HG03097 (cell line): Measurements from ENCODE around the gene CDC42BPA.
"Not testable (repeated sequence)": the region's sequence is repeated elsewhere in the genome, so short reads cannot be mapped to it uniquely, and the experiment has no call there.

Experiments
- ATAC-seq: cut with Tn5 transposase; IDR thresholded peaks from one replicate; pipeline ENCODE4 v1.9.1; 2021; ENCODE audit not compliant: unreplicated experiment, low FRiP score

Gene CDC42BPA

GRCh38 chr1:227318016-227318852 lies at the start of gene CDC42BPA:
Gene CDC42BPA (minus strand): TSS chr1:227318492. CDS start chr1:227317182, 1,310 bp downstream.
- ATAC-seq = peak; percentile 29

GRCh38 chr1:227368009-227368408 lies 49.7 kb upstream of the CDC42BPA start:
- no peak for ATAC-seq

GRCh38 chr1:227365473-227366431 lies 47.5 kb upstream of the CDC42BPA start:
- no peak for ATAC-seq

GRCh38 chr1:227364657-227365056 lies 46.4 kb upstream of the CDC42BPA start:
- ATAC-seq = no peak

GRCh38 chr1:227363825-227364224 lies 45.5 kb upstream of the CDC42BPA start:
- ATAC-seq = no peak

- no peak for ATAC-seq
Measured at GRCh38 chr1:227362039-227362438, 43.7 kb upstream of the CDC42BPA start.

- ATAC-seq = no peak
Measured at GRCh38 chr1:227357927-227358302, 39.6 kb upstream of the CDC42BPA start.

- no peak for ATAC-seq
Measured at GRCh38 chr1:227357171-227357926, 39.1 kb upstream of the CDC42BPA start.

GRCh38 chr1:227356620-227357146 lies 38.4 kb upstream of the CDC42BPA start:
- ATAC-seq = no peak

GRCh38 chr1:227355542-227356245 lies 37.4 kb upstream of the CDC42BPA start:
- ATAC-seq = no peak

- no peak for ATAC-seq
Measured at GRCh38 chr1:227353186-227353585, 34.9 kb upstream of the CDC42BPA start.

- ATAC-seq = not testable (repeated sequence)
Measured at GRCh38 chr1:227352164-227352563, 33.9 kb upstream of the CDC42BPA start.

- no peak for ATAC-seq
Measured at GRCh38 chr1:227351443-227351842, 33.2 kb upstream of the CDC42BPA start.

GRCh38 chr1:227349967-227350366 lies 31.7 kb upstream of the CDC42BPA start:
- ATAC-seq = no peak

GRCh38 chr1:227343727-227344551 lies 25.6 kb upstream of the CDC42BPA start:
- ATAC-seq = no peak

GRCh38 chr1:227343206-227343605 lies 24.9 kb upstream of the CDC42BPA start:
- no peak for ATAC-seq

GRCh38 chr1:227342075-227342829 lies 24.0 kb upstream of the CDC42BPA start:
- no peak for ATAC-seq

GRCh38 chr1:227336136-227336535 lies 17.8 kb upstream of the CDC42BPA start:
- not testable (repeated sequence) for ATAC-seq
